ENCODE results near the gene RAB34.
"Not testable (repeated sequence)": the region's sequence is repeated elsewhere in the genome, so short reads cannot be mapped to it uniquely, and the experiment has no call there.

RAB34 gene

DNA sequence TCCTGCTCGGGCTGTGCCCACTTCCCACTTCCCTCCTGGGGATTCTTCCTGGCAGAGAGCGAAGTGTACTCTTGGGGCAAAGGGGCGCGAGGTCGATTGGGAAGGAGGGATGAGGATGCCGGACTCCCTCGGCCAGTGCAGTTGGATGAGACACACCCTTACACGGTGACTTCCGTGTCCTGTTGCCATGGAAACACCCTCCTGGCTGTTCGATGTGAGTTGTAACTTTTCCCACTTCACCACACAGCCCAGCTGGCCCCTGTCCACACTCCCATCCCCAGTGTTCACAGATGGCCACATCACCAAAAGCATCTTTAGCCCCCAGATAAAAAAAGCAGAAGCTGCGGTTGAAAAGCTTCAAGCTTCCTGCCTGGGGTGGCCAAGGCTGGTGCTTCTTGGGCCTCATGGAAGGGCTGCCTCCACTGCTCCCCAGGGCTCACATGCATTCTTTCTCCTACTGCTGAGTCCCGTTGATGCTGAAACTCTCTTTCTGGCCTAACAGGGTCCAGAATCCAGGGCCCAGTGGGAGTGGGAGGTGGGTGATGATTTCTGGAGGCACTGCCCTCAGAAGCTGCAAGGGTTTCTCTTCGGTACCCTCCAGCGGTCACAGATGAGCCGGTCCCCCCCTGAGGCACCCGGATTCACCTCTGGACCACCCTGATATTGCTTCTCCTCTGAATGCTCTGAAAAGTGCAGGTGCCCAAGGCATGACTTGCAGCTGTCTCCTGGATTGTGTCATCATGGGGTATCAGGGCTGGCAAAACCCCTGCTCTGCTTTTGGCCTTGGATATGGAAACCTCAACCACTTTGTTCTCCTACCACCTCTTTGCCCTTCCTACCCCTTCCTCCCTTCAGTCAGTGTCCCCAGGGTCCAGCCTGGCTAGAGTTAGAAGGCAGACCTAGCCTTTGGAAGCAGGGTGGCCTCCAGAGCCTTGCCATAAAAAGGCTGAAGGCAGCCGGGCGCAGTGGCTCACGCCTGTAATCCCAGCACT, 24.0 kb upstream of the RAB34 start:
- H3K27ac ChIP-seq = peak overlapping the region; percentile 100
- CTCF ChIA-PET = interaction anchor here (14.3 kb wide), 1 partner anchor 15 kb away, joined by 249 read pairs; the partner anchor contains the start of genes NEK8 and TLCD1
- DNase-seq (ENCODE audit: low spot score) = no peak
- POLR2A ChIA-PET (ENCODE audit: low non-redundant PET) = interaction anchor here (6.8 kb wide), 1 partner anchor 15 kb away, joined by 95 read pairs; the partner anchor contains the start of genes NEK8 and TLCD1
- TF ChIP-seq CTCF (conservative IDR thresholded peaks at IDR 0.05; ENCODE audit: low read depth) = no peak

GRCh38 chr17:28740406-28741357, 23.0 kb upstream of the RAB34 start:
- TF ChIP-seq CTCF (conservative IDR thresholded peaks at IDR 0.05; ENCODE audit: low read depth) = no peak
- ChIA-PET CTCF (interaction anchor here (14.3 kb wide), 1 partner anchor 14 kb away, joined by 249 read pairs; the partner anchor contains the start of genes NEK8 and TLCD1), POLR2A (ENCODE audit: low non-redundant PET) (interaction anchor here (6.8 kb wide), 1 partner anchor 14 kb away, joined by 95 read pairs; the partner anchor contains the start of genes NEK8 and TLCD1)
- DNase-seq (ENCODE audit: low spot score) = no peak
- peak overlapping the region; percentile 100 for H3K27ac ChIP-seq

GRCh38 chr17:28738680-28739384, 21.2 kb upstream of the RAB34 start:
- no peak for TF ChIP-seq CTCF (conservative IDR thresholded peaks at IDR 0.05; ENCODE audit: low read depth)
- CTCF ChIA-PET = interaction anchor here (0.6 kb wide), 1 partner anchor 12 kb away, joined by 6 read pairs; no protein-coding TSS in a partner anchor
- DNase-seq (ENCODE audit: low spot score) = no peak
- POLR2A ChIA-PET (ENCODE audit: low non-redundant PET) = no interaction called here
- peak overlapping the region; percentile 100 for H3K27ac ChIP-seq

DNA sequence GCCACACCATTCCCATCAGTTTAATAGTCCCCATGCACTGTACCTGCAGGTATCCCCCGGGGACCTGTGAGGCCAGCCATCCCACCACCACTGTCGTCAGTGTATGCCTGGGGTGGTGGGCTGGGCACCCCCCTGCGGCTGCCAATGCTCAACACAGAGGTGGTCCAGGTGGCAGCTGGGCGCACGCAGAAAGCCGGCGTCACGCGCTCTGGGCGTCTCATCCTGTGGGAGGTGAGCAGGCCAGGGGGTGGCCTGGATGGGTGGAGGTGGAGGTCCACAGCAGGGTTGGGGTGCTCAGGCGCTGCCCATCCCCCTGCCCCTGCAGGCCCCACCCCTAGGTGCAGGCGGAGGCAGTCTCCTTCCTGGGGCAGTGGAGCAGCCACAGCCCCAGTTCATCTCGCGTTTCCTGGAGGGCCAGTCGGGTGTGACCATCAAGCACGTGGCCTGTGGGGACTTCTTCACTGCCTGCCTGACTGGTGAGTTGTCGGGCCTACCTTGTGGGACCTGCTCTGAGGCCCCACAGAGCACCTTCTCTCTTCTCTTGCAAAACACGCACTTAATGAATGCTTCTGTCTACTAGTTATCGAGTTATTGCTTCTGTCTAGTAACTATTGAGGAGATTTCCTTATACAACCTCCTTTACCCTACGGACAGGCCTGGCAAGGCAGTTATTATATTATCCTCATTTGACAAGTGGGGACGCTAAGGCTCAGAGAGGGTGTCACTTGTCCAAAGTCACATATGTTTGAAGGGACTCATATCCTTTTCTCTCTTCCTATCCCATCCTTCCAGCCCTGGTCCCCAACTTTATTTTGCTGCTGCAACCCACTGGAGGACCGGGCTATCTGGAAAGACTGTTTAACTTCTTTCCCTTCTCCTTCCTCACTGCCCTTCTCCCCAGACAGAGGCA, 20.4 kb upstream of the RAB34 start:
- no peak for TF ChIP-seq CTCF (conservative IDR thresholded peaks at IDR 0.05; ENCODE audit: low read depth)
- DNase-seq (ENCODE audit: low spot score) = no peak
- H3K27ac ChIP-seq = peak overlapping the region; percentile 100
- CTCF ChIA-PET = no interaction called here
- POLR2A ChIA-PET (ENCODE audit: low non-redundant PET) = no interaction called here

- TF ChIP-seq CTCF (conservative IDR thresholded peaks at IDR 0.05; ENCODE audit: low read depth) = no peak
- no peak for DNase-seq (ENCODE audit: low spot score)
- POLR2A ChIA-PET (ENCODE audit: low non-redundant PET) = no interaction called here
- no peak overlapping the region for H3K27ac ChIP-seq
- CTCF ChIA-PET = no interaction called here
These were observed 19.6 kb upstream of the RAB34 start for GRCh38 chr17:28737316-28737715.

DNA sequence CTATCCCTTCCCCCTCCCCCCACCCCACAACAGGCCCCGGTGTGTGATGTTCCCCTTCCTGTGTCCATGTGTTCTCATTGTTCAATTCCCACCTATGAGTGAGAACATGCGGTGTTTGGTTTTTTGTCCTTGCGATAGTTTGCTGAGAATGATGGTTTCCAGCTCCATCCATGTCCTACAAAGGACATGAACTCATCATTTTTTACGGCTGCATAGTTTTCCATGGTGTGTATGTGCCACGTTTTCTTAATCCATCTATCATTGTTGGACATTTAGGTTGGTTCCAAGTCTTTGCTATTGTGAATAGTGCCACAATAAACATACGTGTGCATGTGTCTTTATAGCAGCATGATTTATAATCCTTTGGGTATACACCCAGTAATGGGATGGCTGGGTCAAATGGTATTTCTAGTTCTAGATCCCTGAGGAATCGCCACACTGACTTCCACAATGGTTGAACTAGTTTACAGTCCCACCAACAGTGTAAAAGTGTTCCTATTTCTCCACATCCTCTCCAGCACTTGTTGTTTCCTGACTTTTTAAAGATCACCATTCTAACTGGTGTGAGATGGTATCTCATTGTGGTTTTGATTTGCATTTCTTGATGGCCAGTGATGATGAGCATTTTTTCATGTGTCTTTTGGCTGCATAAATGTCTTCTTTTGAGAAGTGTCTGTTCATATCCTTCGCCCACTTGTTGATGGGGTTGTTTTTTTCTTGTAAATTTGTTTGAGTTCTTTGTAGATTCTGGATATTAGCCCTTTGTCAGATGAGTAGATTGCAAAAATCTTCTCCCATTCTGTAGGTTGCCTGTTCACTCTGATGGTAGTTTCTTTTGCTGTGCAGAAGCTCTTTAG, 18.5 kb upstream of the RAB34 start:
- not testable (repeated sequence) for H3K27ac ChIP-seq; DNase-seq (ENCODE audit: low spot score)
- ChIA-PET CTCF (interaction anchor here (0.5 to 1.0 kb wide), 3 partner anchors 9 to 29 kb away, joined by 3 to 5 read pairs (median 4); no protein-coding TSS in a partner anchor), POLR2A (ENCODE audit: low non-redundant PET) (interaction anchor here (1.4 kb wide), 1 partner anchor 16 kb away, joined by 3 read pairs; the partner anchor contains the start of gene RPL23A)
